ENCODE data around the gene BAHCC1.
"Not testable (repeated sequence)": the region's sequence is repeated elsewhere in the genome, so short reads cannot be mapped to it uniquely, and the experiment has no call there.

BAHCC1 gene

GRCh38 chr17:81414756-81415516 lies 19.7 kb downstream of the BAHCC1 start:
- no peak for DNase-seq

GRCh38 chr17:81415681-81416080 lies 20.4 kb downstream of the BAHCC1 start:
- no peak for DNase-seq

- no peak for DNase-seq
Measured at GRCh38 chr17:81416612-81417011, 21.4 kb downstream of the BAHCC1 start.

- DNase-seq: no peak
Measured at GRCh38 chr17:81417049-81417878, 22.0 kb downstream of the BAHCC1 start.

- no peak for DNase-seq
Measured at GRCh38 chr17:81417879-81418709, 22.8 kb downstream of the BAHCC1 start.

GRCh38 chr17:81418710-81419318 lies 23.6 kb downstream of the BAHCC1 start:
- no peak for DNase-seq

GRCh38 chr17:81419319-81419885 lies 24.1 kb downstream of the BAHCC1 start:
- DNase-seq: no peak

- no peak for DNase-seq
Measured at GRCh38 chr17:81419886-81420768, 24.9 kb downstream of the BAHCC1 start.

- DNase-seq: no peak
Measured at GRCh38 chr17:81420769-81421462, 25.7 kb downstream of the BAHCC1 start.

GRCh38 chr17:81422776-81423697 lies 27.8 kb downstream of the BAHCC1 start:
- no peak for DNase-seq

- DNase-seq: no peak
Measured at GRCh38 chr17:81423698-81424071, 28.4 kb downstream of the BAHCC1 start.

- no peak for DNase-seq
Measured at GRCh38 chr17:81424151-81425017, 29.1 kb downstream of the BAHCC1 start.

- not testable (repeated sequence) for DNase-seq
Measured at GRCh38 chr17:81425041-81425440, 29.8 kb downstream of the BAHCC1 start.

- DNase-seq: peak; percentile 18
Measured at GRCh38 chr17:81425716-81426392, 30.6 kb downstream of the BAHCC1 start.

- no peak for DNase-seq
Measured at GRCh38 chr17:81426393-81427172, 31.3 kb downstream of the BAHCC1 start.

- no peak for DNase-seq
Measured at GRCh38 chr17:81427173-81428120, 32.2 kb downstream of the BAHCC1 start.

Measured in CD4-positive, alpha-beta T cell treated with Interleukin-21 for 1 hour (primary cell).